Gastrocnemius medialis (tissue), 4 donors: ENCODE measurements around the gene TMIE.

Experiments used
- POLR2A ChIP-seq, 2 donors: fragments of 450-650 bp; IDR thresholded peaks; one replicate each; pipeline ENCODE4 v1.6.1; 2017; ENCODE audit warnings: antibody characterized with exemption in 2 of 2, mild to moderate bottlenecking in 2 of 2, moderate library complexity in 2 of 2
- TF ChIP-seq, protein P1 (sequence below), 5 experiments: fragments of 450-650 bp in 3 of 5; fragments of 200-600 bp in 2 of 5; sonication (generic) in 2 of 5; IDR thresholded peaks in 4 of 5; conservative IDR thresholded peaks in 1 of 5; 1 replicate in 4 of 5; 2 replicates in 1 of 5; pipeline ENCODE4 v1.5.1; 2016 to 2019; ENCODE audit warnings: antibody characterized with exemption in 5 of 5, mild to moderate bottlenecking in 3 of 5, moderate library complexity in 3 of 5

DNA sequence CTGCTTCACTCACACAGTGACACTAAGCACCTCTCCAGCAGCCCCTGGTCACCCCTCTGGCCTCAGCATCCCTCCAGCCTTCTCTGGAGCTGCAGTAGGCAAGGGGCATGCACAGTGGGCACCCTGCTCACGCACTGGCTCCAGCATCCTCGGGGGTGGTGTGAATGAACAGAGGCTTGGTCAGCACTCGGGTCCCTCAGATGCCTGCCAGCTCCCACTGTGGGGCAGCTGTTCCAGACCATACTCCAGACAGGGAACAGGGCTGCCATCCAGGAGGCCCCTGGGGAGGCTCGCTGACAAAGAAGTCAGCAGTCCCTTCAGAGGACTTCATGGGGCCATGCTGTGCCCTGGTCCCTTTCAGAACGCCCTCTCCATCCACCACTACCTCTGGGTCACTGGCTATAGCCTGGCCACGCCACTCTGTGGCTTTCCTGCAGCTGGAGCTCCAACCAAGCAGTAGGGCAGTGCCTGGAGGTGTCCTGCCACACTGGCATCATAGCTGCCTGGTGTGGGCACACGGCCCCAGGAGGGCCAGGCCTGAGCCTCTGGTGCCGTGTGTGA is 34.1 kb upstream of the TMIE start:
- TF ChIP-seq POLR2A (IDR thresholded peaks at IDR 0.05) = no peak
- TF ChIP-seq, protein P1, sequence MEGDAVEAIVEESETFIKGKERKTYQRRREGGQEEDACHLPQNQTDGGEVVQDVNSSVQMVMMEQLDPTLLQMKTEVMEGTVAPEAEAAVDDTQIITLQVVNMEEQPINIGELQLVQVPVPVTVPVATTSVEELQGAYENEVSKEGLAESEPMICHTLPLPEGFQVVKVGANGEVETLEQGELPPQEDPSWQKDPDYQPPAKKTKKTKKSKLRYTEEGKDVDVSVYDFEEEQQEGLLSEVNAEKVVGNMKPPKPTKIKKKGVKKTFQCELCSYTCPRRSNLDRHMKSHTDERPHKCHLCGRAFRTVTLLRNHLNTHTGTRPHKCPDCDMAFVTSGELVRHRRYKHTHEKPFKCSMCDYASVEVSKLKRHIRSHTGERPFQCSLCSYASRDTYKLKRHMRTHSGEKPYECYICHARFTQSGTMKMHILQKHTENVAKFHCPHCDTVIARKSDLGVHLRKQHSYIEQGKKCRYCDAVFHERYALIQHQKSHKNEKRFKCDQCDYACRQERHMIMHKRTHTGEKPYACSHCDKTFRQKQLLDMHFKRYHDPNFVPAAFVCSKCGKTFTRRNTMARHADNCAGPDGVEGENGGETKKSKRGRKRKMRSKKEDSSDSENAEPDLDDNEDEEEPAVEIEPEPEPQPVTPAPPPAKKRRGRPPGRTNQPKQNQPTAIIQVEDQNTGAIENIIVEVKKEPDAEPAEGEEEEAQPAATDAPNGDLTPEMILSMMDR (IDR thresholded peaks at IDR 0.05 in 4 of 5, conservative IDR thresholded peaks at IDR 0.05 in 1 of 5) = no peak
